GM19438 (cell line): ENCODE results near the gene DXO.

Experiments used
- ATAC-seq: cut with Tn5 transposase; IDR thresholded peaks from one replicate; pipeline ENCODE4 v1.9.1; 2021; ENCODE audit warnings: low read depth; ENCODE audit not compliant: unreplicated experiment

Gene DXO

DNA sequence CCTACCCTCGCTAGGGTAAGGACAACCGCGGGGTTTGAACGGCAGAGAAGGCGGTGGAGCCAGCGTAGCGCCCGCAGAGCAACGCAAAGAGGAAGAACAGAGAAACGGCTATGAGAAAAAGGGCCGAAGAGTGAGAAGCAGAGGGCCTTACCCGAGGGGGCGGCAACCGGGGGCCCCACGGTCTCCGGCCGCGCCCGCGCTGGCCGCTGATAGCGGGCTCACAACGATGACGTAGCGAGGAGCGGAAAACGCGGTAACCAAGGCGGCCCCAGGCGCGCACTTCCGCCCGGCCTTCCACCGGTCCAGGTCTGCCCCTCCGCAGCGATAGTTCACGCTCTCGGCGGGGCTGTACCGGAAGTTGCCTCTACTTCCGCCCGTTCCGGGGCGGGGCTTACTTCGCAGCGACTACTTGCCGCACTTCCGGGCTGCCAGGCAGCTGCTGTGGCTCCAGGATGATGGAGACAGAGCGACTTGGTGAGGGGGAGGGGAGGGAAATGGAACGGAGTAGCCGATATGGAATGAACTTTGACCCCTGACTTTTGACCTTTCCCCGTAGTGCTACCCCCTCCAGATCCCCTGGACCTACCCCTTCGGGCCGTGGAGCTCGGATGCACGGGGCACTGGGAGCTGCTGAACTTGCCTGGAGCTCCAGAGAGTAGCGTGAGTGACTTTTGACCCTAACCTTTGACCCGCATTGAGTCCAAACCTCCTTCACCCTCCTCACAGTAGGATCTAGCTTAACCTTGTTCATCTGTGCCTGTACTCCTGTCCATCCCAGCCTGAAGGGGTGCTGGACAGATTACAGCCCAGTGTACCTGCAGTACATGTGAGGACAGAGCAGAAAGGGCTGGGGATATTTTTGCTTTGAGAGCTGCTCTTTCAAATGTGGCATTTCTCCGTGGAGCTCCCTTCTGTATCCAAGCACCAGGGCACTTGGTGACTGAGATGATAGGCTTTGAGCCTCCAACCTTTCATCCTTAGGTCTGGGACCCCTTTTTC is 12.9 kb downstream of the DXO start, which contains the start of the genes NELFE and SKIC2:
NELFE (minus strand) TSS at position 231 of the 999 bp plus-strand sequence. CDS start 525 bp downstream, outside the sequence.
SKIC2 (plus strand) TSS at position 435 of the 999 bp plus-strand sequence; CDS start at position 453, 18 bp downstream.
- ATAC-seq: peak; percentile 93

DNA sequence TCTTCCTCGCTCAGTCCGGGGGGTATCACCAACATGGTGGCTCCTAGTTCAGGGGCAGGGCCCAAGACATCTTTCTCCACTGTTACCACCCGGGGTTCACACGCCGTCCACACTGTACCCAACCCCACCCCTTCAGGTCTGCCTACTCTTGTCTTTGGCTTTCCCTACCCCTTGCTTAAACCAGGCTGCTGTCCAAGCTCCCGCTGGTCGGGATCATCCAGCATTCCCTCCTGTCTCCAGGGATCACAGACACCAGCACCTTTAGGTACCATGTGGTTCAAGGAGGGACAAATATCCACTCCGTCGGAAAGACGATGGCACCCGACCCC is 13.6 kb downstream of the DXO start:
- ATAC-seq: no peak

DNA sequence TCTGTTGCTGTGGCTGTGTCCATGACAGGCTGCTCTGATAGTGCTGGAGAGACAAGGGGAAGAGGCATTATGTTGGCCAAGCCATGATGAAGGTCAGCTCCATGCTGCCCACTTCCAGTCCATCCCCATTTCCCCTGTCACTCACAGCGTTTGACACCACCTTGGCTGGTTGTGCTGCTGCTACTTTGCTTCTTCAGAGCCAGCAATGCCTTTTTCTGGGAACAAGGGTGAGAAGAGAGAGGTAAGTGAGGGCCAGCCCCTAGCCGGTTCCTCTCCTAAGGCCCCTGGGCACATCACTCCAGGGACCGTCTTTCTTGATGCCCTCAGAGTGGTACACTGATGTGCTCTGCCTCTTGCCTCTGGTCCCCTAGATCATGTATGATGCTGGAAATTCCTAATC is 15.1 kb downstream of the DXO start:
- ATAC-seq: no peak

DNA sequence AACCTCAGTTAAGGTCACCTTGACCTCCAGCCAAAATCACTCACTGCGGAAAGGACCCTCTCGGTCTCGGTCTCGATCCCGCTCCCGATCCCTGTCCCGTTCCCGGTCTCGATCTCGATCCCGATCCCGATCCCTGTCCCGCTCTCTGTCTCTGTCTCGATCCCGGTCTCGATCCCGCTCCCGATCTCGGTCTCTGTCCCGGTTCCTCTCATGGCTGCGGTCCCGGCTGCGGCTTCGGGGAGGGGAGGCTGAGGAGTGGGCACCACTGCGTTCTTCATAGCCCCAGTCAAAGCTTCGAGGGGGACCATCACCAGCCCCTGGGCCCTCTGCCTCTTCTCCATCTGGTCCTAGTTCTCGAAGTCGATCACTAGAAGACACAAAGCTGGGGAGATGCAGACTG is 17.4 kb downstream of the DXO start:
- ATAC-seq: no peak

DNA sequence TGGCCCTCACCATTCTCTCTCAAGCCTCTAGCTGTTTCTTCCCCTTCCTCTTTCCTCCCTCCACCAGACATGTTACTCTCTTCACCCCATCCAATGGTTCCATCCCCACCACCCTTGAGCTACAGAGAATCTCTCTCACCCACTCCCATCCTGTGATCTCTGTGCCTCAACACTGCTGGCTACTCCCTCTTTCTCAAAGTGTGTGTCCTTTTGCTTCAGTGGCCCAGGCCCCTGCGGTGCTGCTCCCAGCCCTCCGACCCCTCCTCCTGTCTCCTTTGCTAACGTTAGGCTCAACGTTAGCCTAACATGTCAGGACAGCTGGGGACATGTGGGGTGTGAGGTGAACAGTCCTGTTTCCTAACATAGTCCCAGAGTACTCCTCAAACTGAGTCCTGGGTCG is 19.0 kb downstream of the DXO start:
- no peak for ATAC-seq

DNA sequence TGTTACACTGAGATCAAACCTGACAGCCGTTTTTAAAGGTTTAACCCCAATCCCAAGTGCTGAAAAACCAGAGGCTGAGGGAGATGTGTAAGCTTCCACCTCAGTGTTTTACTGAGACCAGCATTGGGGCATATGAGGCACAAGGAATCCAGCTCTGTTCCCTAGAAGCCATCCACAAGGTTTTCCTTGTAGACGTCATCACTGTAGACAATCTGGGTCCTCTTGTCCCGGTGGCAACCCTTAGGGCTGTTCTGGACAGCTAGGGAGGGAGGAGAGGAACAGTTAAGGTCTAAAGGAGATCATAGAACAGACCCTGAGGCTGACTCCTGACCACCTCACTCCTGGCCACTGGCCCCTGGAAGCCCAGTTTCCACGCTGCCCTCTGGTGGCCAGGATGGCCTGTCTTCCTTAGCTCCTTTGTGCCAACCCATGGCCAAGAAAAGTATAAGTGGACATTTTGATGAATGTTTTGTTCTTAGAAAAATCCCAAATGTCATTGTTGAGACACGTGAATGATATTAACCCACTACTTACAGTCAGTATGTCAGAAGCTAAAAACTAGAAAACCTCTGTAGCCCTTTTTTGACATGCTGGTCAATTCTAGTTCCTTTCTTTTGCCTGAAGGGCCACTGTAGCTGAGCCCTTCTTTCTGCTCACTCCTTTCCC is 19.7 kb downstream of the DXO start:
- no peak for ATAC-seq

DNA sequence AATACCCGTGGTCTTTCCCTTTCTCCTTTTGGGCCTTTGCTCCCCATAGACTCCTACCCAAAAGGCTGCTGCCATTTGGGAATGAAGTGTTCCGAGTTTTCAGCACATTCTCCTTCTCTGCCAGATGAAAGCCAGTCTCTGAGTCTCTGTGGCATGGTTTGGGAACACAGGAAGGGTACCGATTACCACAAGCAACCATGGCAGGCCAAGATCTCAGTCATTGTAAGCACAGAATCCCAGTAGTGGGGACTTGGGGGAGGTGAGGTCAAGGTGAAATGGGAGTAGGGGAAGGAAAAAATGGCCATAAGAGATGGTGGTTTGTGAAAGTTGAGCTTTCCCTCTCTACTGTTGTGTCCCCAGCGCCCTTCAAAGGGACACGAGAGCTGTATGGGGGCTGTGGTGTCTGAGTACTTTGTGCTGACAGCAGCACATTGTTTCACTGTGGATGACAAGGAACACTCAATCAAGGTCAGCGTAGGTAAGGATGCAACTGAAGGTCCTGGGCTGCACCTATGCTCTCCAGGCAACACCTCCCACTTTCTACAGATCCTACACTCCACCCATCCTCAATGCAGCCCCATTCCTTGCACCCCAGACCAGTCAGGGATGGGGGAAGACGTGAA is 21.9 kb downstream of the DXO start:
- ATAC-seq: no peak

DNA sequence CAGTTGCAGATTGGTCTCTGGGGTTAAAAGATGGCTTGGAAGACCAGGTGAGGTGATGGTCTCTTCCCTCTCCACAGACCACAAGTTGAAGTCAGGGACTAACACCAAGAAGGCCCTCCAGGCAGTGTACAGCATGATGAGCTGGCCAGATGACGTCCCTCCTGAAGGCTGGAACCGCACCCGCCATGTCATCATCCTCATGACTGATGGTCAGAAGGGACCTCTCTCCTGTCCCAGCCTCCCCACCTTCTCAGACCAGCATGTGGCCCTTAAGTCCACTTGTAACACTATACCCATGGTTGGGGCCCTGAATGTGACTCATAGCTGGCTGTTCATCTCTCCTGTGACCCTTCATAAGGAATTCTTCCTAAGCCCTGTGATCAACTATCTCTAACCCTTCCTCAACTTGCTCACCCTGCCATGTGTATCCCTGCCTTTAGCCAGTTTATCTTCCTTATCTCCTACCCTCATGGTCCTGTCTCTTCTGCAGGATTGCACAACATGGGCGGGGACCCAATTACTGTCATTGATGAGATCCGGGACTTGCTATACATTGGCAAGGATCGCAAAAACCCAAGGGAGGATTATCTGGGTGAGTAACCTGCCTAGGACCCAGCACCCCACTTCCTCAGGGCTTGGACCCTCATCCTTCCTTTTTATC is 23.1 kb downstream of the DXO start:
- no peak for ATAC-seq

DNA sequence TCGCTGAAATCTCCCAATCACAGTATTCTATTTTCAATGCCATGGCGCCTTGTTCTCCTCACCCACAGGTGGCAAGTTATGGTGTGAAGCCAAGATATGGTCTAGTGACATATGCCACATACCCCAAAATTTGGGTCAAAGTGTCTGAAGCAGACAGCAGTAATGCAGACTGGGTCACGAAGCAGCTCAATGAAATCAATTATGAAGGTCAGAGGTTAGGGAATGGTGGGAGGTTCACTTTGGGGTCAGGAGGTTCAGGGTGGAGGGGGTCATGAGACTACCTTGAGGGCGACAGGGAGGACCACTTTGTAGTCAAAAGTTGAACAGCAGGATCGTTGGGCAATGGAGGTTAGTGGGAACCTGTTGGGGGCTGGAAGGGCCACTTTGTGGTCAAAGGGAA is 23.6 kb downstream of the DXO start:
- ATAC-seq: no peak

DNA sequence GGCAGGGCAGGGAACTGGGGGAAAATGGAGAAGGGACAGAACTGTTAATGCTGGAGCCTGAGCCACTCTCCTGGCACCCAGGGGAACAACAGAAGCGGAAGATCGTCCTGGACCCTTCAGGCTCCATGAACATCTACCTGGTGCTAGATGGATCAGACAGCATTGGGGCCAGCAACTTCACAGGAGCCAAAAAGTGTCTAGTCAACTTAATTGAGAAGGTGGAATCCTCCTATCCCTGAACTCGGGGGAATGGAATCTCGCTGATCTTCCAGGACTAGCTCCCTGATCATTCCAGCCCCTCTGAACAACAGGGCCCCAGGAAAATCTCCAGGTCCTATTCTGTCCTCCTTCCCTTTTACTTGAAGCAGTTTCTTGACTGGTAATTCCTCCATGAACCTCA is 24.1 kb downstream of the DXO start:
- no peak for ATAC-seq

DNA sequence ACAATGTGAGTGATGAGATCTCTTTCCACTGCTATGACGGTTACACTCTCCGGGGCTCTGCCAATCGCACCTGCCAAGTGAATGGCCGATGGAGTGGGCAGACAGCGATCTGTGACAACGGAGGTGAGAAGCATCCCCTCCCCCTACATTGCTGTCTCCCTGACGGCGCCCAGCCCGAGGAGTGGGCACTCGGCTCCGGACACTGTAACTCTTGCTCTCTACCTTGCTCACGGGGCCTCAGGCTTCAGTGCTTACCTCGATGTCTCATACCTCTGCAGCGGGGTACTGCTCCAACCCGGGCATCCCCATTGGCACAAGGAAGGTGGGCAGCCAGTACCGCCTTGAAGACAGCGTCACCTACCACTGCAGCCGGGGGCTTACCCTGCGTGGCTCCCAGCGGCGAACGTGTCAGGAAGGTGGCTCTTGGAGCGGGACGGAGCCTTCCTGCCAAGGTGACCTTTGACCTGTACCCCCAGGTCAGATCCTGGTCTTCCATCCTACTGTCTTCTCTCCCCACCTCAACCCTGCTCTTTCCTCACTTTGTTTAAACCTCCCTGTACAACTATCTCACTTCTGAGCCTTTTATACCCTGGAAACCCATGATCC is 24.8 kb downstream of the DXO start:
- no peak for ATAC-seq

DNA sequence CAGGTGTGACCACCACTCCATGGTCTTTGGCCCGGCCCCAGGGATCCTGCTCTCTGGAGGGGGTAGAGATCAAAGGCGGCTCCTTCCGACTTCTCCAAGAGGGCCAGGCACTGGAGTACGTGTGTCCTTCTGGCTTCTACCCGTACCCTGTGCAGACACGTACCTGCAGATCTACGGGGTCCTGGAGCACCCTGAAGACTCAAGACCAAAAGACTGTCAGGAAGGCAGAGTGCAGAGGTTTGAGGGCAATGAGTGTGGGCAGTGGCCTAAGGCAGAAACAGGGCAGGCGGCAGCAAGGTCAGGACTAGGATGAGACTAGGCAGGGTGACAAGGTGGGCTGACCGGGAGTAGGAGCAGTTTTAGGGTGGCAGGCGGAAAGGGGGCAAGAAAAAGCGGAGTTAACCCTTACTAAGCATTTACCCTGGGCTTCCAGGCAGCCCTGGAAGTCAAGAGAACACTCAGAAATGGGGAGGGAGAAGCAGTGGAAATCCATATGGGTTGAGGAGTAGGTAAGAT is 25.5 kb downstream of the DXO start:
- ATAC-seq: no peak

DNA sequence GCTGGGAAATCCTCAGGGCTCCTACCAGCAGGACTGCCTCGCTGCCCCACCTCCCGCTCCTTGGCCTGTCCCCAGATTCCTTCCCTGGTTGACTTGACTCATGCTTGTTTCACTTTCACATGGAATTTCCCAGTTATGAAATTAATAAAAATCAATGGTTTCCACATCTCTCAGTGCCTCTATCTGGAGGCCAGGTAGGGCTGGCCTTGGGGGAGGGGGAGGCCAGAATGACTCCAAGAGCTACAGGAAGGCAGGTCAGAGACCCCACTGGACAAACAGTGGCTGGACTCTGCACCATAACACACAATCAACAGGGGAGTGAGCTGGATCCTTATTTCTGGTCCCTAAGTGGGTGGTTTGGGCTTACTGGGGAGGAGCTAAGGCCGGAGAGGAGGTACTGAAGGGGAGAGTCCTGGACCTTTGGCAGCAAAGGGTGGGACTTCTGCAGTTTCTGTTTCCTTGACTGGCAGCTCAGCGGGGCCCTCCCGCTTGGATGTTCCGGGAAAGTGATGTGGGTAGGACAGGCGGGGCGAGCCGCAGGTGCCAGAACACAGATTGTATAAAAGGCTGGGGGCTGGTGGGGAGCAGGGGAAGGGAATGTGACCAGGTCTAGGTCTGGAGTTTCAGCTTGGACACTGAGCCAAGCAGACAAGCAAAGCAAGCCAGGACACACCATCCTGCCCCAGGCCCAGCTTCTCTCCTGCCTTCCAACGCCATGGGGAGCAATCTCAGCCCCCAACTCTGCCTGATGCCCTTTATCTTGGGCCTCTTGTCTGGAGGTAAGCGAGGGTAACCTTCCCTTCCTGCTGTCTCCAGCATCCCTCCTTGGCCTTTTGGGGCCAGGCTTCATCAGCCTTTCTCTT is 26.2 kb downstream of the DXO start, which contains the start of gene CFB:
CFB (plus strand) TSS at position 589 of the 863 bp plus-strand sequence; CDS start at position 716, 127 bp downstream.
- ATAC-seq: no peak

DNA sequence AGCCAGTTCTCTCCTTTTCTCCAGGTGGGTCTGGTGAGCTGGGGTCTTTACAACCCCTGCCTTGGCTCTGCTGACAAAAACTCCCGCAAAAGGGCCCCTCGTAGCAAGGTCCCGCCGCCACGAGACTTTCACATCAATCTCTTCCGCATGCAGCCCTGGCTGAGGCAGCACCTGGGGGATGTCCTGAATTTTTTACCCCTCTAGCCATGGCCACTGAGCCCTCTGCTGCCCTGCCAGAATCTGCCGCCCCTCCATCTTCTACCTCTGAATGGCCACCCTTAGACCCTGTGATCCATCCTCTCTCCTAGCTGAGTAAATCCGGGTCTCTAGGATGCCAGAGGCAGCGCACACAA is 26.8 kb downstream of the DXO start:
- ATAC-seq: no peak

DNA sequence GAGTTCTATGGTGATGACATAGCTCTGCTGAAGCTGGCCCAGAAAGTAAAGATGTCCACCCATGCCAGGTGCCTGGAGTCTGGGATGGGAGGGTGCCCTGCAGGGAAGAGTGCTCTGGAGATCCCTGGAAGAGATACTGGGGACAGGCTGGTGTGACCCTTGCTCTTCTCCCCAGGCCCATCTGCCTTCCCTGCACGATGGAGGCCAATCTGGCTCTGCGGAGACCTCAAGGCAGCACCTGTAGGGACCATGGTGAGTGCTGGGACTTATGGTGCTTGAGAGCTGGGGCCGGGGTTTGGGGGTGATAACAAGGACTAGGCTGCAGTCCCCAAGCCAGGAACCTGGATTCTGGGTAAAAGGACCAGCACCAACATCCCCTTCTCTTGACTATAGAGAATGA is 28.2 kb downstream of the DXO start:
- no peak for ATAC-seq

DNA sequence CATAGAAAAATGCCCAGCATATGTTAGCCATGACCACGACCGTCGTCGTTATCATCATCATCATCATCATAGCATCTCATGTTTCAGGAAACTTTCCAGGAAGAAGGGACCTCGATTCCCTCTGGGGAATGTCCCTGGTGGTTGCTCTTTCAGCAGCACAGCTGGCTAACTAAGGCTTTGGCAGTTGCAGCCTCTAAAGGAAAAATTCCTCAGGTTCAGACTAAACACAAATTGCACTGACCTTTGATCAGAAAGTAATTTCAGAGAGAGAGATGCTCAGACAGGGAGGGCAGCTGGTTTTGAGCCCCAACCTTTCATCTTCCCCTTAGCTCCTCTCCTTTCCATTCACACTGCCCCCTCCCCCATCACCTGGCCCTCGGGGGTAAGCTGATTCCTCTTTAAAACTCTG is 31.7 kb downstream of the DXO start:
- ATAC-seq: no peak

DNA sequence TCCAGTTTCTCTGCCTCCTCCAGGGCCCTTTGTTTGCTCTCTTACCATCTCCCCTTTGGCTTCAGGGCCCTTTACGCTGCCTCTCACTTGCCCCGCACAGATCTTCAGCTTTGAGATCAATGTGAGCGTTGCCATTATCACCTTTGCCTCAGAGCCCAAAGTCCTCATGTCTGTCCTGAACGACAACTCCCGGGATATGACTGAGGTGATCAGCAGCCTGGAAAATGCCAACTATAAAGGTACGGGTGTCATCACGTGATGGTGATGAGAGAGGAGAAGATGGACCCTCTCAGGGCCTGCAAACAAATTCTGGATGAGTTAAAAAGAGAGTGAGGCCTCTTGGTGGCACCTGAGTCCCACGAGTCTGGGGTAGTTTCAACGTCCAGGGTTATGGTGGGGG is 36.1 kb downstream of the DXO start:
- ATAC-seq: no peak

DNA sequence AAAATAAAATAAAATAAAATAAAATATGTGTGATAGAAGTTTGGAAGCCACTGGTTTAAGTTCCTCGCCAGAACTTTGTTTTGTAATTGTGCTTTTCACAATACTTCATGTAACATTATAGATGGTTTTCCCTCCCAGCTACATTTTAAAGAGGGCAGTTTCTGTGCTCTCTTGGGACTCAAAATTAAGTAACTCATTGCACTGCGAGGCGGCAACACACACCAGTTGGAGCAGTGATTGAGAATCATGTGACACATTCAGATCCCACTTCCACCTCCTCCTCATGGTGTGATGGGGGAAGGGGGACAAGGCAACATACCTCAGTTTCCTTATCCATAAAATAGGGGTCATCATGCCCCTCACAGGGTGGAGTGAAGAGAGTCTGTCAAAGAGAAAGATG is 36.9 kb downstream of the DXO start:
- ATAC-seq: no peak

DNA sequence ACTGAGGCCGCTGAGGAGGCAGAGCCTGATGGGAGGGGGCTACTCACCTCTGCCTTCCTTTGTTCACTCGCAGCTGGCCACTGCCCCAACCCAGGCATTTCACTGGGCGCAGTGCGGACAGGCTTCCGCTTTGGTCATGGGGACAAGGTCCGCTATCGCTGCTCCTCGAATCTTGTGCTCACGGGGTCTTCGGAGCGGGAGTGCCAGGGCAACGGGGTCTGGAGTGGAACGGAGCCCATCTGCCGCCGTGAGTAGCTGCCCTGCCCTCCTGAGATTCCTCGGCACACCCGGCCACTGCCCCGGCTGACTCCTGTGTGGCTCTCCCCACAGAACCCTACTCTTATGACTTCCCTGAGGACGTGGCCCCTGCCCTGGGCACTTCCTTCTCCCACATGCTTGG is 38.4 kb downstream of the DXO start:
- ATAC-seq: no peak
